Astrocyte of the cerebellum (primary cell): ENCODE measurements around the gene HSPBP1.

Source experiments
- DNase-seq: peaks from one replicate; pipeline ENCODE4 v3.0.0-alpha.2; 2011; ENCODE audit warnings: low read depth
- H3K4me3 ChIP-seq: 2 replicates; pipeline ENCODE4 v1.5.1; 2011; ENCODE audit warnings: mild to moderate bottlenecking, low read depth, low read length, moderate library complexity
- in situ Hi-C: cut with HindIII; loops from 2 replicates; pipeline ENCODE4 v1.10.0; 2017; ENCODE audit warnings: low sequenced_read_pairs
- TF ChIP-seq, protein P1 (sequence below): IDR thresholded peaks from 2 replicates; pipeline ENCODE4 v1.5.1; 2012; ENCODE audit warnings: low read length, low read depth, moderate library complexity, mild to moderate bottlenecking; ENCODE audit errors: missing control alignments

Gene HSPBP1

GRCh38 chr19:55261671-55262126, 18.2 kb downstream of the HSPBP1 start:
- no peak overlapping the region for H3K4me3 ChIP-seq
- in situ Hi-C loops = no loop called here
- TF ChIP-seq, protein P1, sequence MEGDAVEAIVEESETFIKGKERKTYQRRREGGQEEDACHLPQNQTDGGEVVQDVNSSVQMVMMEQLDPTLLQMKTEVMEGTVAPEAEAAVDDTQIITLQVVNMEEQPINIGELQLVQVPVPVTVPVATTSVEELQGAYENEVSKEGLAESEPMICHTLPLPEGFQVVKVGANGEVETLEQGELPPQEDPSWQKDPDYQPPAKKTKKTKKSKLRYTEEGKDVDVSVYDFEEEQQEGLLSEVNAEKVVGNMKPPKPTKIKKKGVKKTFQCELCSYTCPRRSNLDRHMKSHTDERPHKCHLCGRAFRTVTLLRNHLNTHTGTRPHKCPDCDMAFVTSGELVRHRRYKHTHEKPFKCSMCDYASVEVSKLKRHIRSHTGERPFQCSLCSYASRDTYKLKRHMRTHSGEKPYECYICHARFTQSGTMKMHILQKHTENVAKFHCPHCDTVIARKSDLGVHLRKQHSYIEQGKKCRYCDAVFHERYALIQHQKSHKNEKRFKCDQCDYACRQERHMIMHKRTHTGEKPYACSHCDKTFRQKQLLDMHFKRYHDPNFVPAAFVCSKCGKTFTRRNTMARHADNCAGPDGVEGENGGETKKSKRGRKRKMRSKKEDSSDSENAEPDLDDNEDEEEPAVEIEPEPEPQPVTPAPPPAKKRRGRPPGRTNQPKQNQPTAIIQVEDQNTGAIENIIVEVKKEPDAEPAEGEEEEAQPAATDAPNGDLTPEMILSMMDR = no peak
- DNase-seq = no peak

DNA sequence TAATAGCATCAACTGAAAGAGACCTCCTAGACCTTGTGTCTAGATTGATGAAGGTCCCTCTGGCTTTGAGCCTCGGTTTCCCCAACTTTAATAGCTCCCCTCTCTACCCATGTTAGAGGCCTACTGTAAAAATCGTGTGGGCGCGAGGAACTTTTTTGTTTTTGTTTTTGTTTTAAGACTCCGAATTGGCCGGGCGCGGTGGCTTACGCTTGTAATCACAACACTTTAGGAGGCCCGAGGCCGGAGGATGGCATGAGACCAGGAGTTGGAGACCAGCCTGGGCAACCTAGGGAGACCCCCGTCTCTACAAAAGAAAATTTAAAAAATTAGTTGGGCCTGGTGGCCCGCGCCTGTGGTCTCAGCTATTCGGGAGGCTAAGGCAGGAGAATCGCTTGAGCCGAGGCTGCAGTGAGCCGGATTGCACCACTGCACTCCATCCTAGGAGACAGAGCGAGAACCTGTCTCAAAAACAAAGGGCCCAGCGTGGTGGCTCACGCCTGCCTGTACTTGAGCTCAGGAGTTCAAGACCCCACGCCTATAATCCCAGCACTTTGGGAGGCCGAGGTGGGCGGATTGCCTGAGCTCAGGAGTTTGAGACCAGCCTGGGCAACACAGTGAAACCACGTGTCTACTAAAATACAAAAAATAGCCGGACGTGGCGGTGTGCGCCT, 20.2 kb downstream of the HSPBP1 start:
- TF ChIP-seq, protein P1 = no peak
- DNase-seq = no peak
- in situ Hi-C loops = loop anchor here (10.0 kb wide), 1 partner anchor 85 kb away; no protein-coding TSS in a partner anchor
- peak overlapping the region; percentile 40 for H3K4me3 ChIP-seq

- TF ChIP-seq, protein P1 = no peak
- peak within 1 kb of the TSS; percentile 82 for H3K4me3 ChIP-seq
- DNase-seq = peak; percentile 100
- in situ Hi-C loops = loop anchor here (10.0 kb wide), 1 partner anchor 84 kb away; no protein-coding TSS in a partner anchor
Measured at GRCh38 chr19:55258828-55259539, 20.9 kb downstream of the HSPBP1 start, which contains the start of gene PPP6R1. Gene PPP6R1, minus strand, starts transcription at chr19:55259017. Its CDS starts 11,914 bp downstream, at chr19:55247103.

- TF ChIP-seq, protein P1 = no peak
- no peak for DNase-seq
- H3K4me3 ChIP-seq = peak overlapping the region; percentile 82
- in situ Hi-C loops = loop anchor here (10.0 kb wide), 1 partner anchor 84 kb away; no protein-coding TSS in a partner anchor
Measured at GRCh38 chr19:55258476-55258827, 21.5 kb downstream of the HSPBP1 start.

- in situ Hi-C loops = loop anchor here (10.0 kb wide), 1 partner anchor 83 kb away; no protein-coding TSS in a partner anchor
- no peak for DNase-seq
- H3K4me3 ChIP-seq = peak overlapping the region; percentile 82
- TF ChIP-seq, protein P1 = no peak
Measured at GRCh38 chr19:55257461-55258420, 22.2 kb downstream of the HSPBP1 start.
